ENCODE data around the gene HYPK. TPM values are rescaled to one million over a fixed set of nuclear protein-coding genes. Genes with fewer than 3 reads are reported as not detected.
A peak's percentile ranks its signal among the peaks of the same experiment; 100 is the strongest.
"Not testable (repeated sequence)": the region's sequence is repeated elsewhere in the genome, so short reads cannot be mapped to it uniquely, and the experiment has no call there.

HYPK gene
- total RNA-seq, 1 donor from 2014 or later: 7.0 TPM

DNA sequence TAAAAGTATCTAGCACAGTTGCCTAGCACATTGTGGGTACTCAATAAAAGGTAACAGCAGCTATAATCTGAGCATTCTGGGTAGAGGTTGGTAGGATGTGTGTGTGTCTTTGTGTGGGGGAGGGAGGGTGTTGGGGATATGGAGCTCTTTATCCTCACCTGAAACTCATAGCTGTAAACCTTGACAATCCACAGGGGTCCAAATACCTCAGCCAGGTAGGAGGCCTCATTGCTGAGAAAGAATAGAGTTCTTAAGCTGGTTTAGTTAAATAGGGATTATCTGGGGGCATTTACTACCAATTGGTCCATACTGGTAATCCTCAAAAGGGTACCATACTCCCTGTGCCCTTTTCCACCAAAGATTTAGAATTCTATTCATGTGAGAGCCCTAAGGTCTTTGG is 4.4 kb upstream of the HYPK start:
- no peak for DNase-seq

DNA sequence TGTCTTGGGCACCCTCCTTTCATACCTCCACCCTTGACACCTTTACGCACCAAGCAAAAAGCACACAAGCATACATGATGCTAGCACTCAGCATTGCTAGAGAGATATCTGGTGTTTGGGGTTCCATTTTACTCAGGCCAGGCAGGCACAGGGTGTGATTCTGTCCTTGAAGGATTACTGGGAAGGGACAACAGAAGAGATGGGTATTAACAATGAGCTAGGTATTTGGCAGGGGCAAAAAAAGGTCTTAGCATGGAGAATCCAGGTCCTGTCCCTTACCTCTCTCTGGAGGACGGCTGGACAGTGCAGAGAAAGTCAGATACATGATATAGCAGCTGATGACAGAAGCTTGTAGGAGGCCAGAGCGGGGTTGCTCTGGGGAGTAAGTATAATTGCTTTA is 3.8 kb upstream of the HYPK start:
- DNase-seq: no peak

DNA sequence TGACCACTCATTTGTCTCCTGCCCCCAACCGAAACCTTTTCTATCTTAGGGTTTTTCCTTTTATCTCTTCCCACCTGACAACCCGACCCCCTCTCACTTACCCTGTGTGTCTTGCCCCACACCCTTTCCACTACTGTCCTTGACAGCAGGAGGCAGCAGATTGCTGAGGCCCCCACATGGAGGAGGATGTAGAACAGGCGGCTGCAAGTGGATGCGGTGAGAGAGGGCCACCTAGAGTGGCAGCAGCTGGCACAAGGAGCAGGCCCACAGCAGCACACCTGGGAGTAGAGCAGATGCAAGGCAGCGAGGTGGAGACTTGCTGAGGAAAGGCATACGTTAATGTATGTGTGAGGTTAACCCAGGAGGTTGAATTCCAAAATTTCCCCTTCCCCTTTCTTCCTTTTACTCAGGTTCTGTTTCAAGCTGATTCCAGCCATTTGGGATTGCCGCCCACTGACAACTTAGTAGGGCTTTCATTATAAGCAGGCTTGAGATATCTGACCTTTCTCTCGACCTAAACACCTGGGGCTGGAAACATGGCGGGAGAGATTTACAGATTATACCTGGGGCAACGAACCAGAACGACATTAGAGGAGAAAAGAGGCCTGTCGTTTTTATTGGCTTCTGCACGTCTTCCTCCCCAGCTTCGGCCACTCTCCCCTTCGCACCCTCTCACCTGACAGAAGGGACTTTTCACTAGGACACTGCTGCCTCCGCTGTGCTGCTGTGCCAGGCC is 1.0 kb upstream of the HYPK start:
- no peak for DNase-seq

DNA sequence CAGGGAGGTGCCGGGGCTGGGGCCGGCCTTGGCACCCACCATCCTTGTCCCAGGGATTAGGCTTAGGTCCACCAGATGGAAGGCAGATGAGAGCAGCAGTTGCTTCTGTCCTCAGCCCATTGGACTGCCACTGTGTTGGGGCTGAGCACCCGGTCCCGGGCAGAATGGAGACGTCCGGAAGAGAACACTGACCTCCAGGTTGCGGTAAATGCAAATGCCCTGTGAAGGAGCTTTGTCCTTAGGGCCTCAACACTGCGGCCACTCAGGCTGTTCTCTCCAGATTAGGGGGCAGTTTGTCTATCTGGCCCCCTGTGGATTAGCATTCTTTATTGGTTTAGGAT is 484 bp upstream of the HYPK start, which contains the start of gene SERINC4:
Gene SERINC4, minus strand, starts transcription at position 276 of the 341 bp plus-strand sequence. Its CDS starts 234 bp downstream, at position 42.
- no peak for DNase-seq

DNA sequence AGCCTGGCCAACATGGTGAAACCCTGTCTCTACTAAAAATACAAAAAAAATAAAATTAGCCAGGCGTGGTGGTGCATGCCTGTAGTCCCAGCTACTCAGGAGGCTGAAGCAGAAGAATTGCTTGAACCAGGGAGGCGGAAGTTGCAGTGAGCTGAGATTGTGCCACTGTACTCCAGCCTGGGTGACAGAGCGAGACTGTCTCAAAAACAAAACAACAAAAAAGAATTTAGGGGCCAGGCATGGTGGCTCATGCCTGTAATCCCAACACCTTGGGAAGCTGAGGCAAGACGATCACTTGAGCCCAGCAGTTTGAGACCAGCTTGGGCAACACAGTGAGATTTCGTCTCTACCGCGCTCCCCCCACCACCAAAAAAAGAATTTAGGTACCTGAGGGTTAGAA is 2.3 kb downstream of the HYPK start:
- not testable (repeated sequence) for DNase-seq

DNA sequence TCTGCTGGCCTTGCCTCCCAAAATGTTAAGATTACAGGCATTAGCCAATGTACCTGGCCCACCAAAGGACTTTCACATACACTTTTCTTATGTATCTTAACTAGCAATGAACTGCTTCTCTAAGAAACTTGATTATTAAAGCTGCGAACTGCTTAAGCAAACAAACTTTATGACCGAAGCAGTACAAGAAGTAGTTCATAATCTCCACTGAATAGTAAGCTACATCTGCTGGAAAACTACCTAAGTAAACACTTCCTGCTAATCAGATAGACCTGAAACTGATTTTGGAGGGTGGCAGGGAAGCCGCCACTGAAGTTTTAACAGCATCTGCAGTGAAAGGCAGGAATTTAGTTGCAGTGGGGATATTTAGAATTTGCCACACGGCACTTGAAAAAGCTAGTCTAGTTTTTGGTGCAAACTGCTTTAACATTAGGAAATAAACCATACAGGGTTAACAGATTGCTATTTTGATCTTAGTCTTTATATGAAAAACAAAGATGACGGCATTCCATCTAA is 8.1 kb downstream of the HYPK start:
- DNase-seq: no peak

DNA sequence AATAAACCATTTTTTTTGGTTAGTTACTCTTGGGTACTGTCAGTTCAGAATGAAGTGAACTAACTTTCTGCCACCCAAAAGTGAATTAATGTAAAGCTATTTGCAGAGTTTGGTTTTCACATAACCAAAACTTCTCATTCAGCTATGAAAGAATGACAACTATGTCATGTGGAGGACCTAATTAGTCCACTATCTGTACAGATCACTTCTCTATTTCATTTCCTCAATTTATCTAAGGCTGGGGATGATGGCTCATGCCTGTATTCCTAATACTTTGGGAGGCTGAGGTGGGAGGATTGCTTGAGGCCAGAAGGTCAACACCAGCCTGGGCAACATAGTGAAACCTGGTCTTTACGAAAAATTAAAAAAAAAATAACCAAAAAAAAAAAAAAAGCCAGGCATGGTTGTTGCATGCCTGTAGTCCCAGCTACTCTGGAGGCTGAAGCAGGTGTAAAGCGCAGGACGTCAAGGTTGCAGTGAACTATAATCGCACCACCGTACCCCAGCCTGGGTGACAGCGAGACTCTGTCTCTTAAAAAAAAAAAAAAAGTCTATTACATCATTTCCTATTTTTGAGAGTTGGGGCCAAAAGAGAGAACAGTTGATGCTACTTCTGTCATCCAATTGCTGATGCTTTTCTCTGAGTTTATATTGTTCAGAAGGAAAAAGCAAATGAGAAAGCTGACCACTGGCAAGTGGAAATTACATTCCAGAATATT is 8.7 kb downstream of the HYPK start:
- no peak for DNase-seq

DNA sequence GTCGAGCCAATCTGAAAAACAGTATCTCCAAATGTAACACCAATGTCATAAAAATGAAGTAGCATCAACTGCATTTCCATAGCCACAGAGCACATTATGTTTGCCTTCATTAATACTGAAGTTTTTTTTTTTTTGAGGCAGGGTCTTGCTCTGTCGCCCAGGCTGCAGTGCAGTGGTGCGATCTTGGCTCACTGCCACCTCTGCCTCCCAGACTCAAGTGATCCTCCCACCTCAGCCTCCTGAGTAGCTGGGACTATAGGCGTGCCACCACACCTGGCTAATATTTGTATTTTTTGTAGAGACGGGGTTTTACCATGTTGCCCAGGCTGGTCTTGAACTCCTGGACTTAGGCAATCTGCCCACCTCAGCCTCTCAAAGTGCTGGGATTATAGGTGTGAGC is 14.7 kb downstream of the HYPK start:
- DNase-seq: not testable (repeated sequence)

DNA sequence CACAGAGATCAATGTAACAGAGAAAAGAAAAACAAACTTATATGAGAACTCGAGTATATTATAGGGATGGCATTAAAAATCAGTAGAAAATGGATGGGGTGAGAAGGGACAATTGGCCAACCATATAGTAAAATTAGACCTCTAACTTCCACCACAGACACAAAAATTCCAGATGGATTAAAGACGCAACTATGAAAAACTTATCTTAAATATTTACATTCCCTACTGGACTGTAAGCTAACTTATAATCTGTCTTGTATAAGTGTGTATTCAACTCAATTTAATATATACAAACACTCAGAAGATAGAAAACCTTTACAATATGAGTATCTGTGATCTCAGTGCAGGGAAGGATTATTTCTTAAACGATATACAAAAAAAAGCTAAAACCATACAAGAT is 21.1 kb downstream of the HYPK start:
- DNase-seq: no peak

DNA sequence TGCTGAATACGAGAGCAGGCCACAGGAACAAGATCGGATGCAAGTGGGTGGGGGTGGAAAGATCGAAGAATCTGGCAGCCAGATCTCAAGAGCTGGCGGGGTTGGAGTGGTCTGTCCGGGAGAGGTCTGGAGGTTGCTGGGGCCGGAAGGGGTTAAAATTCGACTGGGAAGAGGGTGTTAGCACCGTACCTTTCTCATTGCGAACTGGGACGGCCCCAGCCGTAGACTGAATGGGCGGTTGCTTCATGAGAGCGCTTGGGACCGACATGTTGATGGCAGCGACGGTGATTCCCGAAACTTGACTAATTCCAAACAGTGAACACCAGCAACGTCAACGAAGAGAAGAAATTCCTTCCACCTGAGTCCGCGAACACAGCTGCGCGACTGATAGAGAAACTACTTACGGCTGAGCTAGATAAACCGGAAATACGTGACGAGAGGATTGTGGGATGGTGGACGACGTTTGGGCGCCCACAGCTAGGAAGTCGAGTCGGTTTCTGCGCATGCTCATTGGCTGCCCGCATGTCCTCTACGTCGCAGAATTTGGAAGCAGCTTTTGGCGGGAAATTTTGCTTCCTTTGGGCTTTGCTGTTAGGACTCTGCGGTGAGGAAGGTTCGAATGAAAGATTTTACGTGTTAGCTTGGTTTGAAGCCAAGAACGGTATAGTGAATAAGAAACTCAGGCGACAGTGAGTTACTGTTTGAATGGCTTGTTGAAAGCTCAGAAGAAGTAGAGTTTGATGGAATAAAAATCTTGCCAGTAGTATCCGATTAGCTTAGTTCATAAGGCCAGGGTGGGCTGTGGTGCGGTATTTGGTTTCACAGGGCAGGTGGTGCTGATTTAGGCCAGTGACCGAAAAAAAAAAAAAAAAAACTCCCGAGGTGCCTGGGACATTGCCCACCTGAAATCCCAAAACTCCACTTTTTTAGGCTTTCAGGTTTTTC is 24.2 kb downstream of the HYPK start, which contains the start of gene MFAP1:
Gene MFAP1, minus strand, starts transcription at position 389 of the 945 bp plus-strand sequence. Its CDS starts 121 bp downstream, at position 268.
- peak; percentile 83 for DNase-seq

DNA sequence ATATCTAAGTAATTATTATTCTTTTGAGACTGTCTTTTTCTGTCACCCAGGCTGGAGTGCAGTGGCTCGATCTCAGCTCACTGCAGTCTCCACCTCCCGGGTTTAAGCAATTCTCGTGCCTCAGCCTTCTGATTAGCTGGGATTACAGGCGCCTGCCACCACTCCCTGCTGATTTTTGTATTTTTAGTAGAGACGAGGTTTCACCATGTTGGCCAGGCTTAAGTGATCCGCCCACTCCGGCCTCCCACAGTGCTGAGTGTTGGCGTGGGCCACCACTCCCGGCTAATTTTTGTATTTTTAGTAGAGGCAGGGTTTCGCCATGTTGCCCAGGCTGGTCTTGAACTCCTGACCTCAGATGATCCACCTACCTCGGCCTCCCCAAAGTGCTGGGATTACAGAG is 24.9 kb downstream of the HYPK start:
- DNase-seq: not testable (repeated sequence)

DNA sequence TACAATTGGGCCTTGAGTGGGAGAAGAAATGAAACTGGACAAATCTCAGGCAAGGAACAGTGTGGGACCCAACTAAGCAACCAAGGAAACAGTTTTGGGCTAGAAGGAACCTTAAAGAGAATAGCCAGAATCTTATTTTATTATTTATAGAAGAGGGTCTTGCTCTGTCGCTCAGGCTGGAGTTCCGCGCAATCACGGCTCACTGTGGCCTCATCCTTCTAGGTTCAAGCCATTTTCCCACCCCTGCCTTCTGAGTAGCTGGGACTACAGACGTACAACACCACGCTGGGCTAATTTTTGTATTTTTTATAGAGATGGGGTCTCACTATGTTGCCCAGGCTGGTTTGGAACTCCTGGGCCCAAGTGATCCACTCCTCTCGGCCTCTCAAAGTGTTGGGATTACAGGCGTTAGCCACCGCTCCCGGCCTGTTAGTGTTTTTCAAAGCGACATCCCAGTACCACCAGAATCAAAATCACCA is 25.7 kb downstream of the HYPK start:
- no peak for DNase-seq

DNA sequence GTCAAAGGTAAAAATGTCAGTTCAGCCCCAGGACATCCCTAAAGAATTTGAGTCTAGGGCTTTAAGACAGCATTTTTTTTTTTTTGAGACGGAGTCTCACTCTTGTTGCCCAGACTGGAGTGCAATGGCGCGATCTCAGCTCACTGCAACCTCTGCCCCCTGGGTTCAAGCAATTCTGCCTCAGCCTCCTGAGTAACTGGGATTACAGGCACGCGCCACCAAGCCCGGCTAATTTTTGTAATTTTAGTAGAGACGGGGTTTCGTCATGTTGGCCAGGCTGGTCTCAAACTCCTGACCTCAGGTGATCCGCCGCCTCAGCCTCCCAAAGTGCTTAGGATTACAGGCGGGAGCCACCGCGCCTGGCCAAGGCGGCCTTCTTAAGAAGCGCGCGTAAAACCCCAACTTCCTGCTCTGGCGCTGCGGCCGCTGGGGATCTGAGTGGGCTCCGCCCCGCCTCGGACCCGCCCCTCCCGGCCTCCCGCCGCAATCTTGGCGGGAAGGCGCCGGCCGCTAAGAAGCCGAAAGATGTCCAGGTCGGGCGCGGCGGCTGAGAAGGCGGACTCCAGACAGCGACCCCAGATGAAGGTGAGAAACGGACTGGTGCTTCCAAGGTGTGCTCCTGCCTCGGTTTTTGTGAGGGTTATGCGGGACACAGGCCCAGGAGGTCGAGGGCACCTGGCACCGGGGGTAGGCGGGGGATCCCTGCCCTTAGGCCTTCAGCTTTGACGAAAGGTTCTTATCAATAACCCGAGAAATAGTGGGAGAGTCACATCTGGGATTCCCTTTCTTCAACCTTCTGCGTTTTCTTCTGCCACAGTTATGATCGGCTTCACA is 26.3 kb downstream of the HYPK start, which contains the start of gene WDR76:
Gene WDR76, plus strand, starts transcription at position 495 of the 834 bp plus-strand sequence. Its CDS starts 31 bp downstream, at position 526.
- DNase-seq: peak; percentile 28

DNA sequence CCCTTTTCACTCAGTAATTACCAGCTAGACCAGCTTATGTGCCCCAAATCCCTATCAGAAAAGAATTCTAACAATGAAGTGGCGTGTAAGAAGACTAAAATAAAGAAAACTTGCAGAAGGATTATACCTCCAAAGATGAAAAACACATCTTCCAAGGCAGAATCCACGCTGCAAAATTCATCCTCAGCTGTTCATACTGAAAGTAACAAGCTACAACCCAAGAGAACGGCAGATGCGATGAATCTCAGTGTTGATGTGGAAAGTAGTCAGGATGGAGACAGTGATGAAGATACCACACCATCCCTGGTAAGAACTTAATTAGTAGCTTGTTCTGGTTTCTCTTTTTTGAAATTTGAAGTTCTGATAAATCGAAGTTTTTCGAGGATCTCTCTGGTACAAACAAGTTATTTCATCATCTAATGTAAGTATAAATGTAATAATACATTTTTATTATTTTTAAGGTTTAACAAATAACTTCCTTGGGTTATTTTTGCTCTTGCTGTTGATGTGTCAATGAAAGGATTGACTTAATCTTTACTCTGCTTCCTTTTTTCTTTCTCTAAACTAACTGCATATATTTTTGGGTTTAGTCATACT is 27.8 kb downstream of the HYPK start:
- no peak for DNase-seq

DNA sequence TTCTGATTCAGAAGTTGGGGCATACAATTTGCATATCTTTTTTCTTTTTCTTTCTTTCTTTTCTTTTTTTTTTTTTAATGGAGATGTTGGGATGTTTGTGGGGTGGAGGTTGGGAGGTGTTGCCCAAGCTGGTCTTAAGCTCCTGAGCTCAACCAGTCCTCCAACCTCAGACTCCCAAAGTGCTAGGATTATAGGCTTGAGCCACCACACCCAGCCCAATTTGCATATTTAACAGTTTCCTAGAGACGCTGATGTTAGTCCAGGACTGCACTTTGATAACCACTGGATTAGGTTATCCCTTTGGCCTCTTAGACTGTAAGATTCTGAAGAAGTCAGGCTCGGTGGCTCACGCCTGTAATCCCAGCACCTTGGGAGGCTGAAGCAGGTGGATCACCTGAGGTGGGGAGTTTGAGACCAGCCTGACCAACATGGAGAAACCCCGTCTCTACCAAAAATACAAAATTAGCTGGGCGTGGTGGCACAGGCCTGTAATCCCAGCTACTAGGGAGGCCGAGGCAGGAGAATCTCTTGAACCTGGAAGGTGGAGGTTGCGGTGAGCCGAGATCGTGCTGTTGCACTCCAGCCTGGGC is 29.6 kb downstream of the HYPK start:
- DNase-seq: not testable (repeated sequence)

DNA sequence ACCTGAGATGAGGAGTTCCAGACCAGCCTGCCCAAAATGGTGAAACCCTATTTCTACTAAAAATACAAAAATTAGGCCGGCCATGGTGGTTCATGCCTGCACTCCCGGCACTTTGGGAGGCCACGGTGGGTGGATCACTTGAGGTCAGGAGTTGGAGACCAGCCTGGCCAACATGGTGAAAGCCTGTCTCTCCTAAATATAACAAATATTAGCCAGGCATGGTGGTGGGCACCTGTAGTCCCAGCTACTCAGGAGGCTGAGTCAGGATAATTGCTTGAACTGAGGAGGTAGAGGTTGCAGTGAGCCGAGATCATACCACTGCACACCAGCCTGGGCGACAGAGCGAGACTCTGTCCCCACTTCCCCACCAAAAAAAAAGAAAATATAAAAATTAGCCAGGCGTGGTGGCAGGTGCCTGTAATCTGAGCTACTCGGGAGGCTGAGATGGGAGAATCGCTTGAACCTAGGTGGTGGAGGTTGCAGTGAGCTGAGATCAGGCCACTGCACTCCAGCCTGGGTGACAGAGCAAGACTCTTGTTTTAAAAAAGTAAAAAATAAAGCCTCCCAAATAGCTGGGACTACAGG is 30.4 kb downstream of the HYPK start:
- not testable (repeated sequence) for DNase-seq

DNA sequence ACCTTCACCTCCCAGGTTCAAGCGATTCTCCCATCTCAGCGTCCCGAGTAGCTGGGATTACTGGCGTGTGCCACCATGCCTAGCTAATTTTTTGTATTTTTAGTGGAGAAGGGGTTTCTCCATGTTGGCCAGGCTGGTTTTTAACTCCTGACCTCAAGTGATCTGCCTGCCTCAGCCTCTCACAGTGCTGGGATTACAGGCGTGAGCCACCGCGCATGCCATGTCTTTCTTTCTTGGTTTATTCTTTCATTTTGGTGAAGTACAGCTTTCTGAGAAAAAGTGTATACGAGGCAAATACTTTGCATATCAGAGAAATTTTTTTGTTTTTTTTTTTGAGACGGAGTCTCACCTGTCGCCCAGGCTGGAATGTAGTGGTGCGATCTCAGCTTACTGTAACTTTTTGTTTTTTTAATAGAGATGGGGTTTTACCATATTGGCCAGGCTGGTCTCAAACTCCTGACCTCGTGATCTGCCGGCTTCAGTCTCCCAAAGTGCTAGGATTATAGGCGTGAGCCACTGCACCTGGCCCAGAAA is 31.2 kb downstream of the HYPK start:
- not testable (repeated sequence) for DNase-seq

DNA sequence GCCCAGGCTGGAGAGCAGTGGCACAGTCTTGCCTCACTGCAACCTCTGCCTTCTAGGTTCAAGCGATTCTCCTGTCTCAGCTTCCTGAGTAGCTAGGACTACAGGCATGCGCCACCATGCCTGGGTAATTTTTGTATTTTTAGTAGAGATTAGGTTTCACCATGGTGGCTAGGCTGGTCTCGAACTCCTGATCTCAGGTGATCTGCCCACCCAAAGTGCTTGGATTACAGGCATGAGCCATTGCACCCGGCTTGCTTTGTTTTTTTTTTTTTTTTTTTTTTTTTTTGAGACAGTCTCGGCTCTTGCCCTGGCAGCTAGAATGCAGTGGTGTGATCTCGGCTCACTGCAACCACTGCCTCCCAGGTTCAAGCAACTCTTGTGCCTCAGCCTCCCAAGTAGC is 32.1 kb downstream of the HYPK start:
- DNase-seq: not testable (repeated sequence)

DNA sequence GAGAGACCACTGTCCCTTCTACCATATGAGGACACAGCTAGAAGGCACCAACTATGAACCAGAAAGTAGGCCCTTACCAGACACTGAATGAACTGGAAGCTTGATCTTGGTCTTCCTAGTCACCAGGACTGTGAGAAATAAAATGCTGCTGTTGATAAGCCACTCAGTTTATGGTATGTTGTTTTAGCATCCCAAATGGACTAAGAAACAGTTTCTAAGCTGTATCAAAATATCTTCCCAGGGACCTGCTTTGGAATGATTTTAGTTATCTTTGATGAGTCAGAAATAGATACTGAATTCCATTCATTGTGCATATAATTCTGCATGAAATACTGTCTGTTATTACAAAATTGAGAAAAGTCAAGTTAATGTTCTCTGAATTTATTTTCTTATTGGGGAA is 45.0 kb downstream of the HYPK start:
- DNase-seq: no peak

DNA sequence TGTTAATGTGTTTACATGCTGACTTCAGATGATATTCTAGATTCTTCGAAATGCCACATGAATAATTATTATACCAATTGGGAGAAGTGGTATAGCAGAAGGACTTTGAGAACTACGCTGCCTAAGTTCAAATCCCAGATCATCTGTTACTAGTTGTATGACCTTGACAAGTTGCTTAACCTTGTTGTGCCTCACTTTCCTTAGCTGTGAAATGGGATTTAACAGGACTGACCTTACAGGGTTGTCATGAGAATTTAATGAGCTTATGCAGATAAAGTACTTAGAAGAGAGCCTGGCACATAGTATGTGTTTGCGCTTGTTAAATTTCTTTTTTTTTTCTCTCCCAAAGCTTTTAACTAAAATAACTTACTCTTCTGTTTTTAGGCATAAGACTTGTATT is 50.9 kb downstream of the HYPK start:
- DNase-seq: no peak

Measured in occipital lobe (tissue), 2 donors.